ENCODE results near the gene UBQLN3.

The UBQLN3 gene

DNA sequence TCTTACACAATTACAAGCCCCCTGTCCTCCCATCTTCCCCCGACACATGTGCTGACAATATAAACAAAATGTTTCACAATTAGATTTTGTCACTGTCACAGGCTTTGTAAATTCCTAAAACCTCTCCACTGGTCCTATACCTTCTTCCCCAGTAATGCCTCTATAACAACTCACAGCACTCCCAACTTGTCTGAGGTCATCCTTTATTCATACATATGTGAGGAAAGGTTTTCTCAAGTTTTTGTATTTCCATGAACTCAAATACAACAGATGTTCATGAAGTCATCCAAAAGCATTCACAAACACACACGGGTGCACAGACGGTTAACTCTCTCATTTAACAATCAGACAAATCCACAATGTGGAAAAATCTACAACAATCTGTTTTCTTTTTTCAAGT is 36.7 kb upstream of the UBQLN3 start:
- Histone ChIP-seq H3K4me3 (no peak overlapping the region), H3K27ac (no peak overlapping the region)
- no peak for DNase-seq (ENCODE audit: low spot score)
- TF ChIP-seq, protein P1, sequence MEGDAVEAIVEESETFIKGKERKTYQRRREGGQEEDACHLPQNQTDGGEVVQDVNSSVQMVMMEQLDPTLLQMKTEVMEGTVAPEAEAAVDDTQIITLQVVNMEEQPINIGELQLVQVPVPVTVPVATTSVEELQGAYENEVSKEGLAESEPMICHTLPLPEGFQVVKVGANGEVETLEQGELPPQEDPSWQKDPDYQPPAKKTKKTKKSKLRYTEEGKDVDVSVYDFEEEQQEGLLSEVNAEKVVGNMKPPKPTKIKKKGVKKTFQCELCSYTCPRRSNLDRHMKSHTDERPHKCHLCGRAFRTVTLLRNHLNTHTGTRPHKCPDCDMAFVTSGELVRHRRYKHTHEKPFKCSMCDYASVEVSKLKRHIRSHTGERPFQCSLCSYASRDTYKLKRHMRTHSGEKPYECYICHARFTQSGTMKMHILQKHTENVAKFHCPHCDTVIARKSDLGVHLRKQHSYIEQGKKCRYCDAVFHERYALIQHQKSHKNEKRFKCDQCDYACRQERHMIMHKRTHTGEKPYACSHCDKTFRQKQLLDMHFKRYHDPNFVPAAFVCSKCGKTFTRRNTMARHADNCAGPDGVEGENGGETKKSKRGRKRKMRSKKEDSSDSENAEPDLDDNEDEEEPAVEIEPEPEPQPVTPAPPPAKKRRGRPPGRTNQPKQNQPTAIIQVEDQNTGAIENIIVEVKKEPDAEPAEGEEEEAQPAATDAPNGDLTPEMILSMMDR (IDR thresholded peaks at IDR 0.05) = no peak

DNA sequence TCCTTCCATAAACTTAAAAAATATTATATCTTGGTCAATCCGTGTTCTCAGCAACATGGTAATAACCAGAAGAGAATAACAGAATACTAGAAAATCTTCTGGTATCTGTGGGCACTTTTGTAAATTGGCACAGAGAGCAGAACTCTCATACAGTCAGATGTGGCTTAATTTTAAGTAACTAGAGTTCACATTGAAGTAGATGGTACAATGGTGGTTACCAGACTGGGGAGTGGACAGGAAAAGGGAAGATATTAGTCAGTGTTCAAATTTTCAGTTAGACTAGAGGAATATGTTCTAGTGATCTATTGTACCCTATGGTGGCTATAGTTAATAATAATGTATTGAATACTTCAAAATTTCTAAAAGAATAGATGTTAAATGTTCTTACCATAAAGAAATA is 31.7 kb upstream of the UBQLN3 start:
- no peak for DNase-seq (ENCODE audit: low spot score)
- TF ChIP-seq, protein P1 (IDR thresholded peaks at IDR 0.05) = no peak

DNA sequence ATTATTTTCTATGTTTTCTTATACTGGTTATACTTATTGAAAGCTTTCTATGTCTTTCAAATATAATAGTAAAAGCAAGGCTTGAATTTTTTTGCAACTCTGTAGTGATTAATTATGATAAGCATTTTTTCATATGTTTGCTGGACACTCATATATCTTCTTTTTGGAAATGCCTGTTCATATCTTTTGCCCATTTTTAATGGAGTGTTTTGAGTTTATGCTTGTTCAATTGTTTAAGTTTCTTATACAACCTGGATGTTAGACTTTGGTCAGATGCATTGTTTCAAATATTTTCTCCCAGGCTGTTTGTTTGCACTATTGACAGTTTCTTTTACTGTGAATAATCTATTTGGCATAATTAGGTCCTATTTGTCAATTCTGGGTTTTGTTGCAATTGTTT is 26.7 kb upstream of the UBQLN3 start:
- no peak for DNase-seq (ENCODE audit: low spot score)
- Histone ChIP-seq H3K27ac (no peak overlapping the region), H3K4me3 (no peak overlapping the region)
- TF ChIP-seq, protein P1 (IDR thresholded peaks at IDR 0.05) = no peak

More for the DNA sequence above, 31.7 kb upstream of the UBQLN3 start:
- Histone ChIP-seq H3K27ac (no peak overlapping the region), H3K4me3 (no peak overlapping the region)

GRCh38 chr11:5534046-5534445 is 24.3 kb upstream of the UBQLN3 start:
- DNase-seq (ENCODE audit: low spot score) = no peak
- Histone ChIP-seq H3K27ac (no peak overlapping the region), H3K4me3 (no peak overlapping the region)
- TF ChIP-seq, protein P1 (IDR thresholded peaks at IDR 0.05) = no peak

- TF ChIP-seq, protein P1 (IDR thresholded peaks at IDR 0.05) = no peak
- DNase-seq (ENCODE audit: low spot score) = no peak
- Histone ChIP-seq H3K4me3 (no peak overlapping the region), H3K27ac (no peak overlapping the region)
Measured at GRCh38 chr11:5531053-5531831, 21.5 kb upstream of the UBQLN3 start.

GRCh38 chr11:5528495-5528894 is 18.7 kb upstream of the UBQLN3 start:
- H3K4me3 ChIP-seq = no peak overlapping the region
- no peak for DNase-seq (ENCODE audit: low spot score)
- no peak overlapping the region for H3K27ac ChIP-seq
- TF ChIP-seq, protein P1 (IDR thresholded peaks at IDR 0.05) = no peak

DNA sequence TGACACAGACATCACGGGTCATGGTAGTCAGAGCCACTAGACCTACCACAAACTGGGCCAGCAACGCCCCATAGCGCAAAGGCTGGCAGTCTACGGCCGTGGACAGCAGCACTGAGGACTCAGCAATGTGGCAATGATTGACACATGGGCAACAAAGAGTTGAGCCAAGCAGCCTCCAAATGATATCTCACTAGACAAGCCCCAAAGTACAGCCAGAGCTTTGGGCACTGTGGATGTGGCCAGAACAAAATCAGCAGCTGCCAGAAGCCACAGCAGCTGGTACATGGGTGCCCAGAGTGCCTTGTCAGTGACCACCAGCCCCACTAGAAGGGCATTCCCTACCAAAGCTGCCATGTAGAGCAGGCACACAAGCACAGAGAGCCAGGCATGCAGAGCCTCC is 18.0 kb upstream of the UBQLN3 start:
- DNase-seq (ENCODE audit: low spot score) = no peak
- TF ChIP-seq, protein P1 (IDR thresholded peaks at IDR 0.05) = no peak
- H3K4me3 ChIP-seq = no peak overlapping the region
- H3K27ac ChIP-seq = no peak overlapping the region

Data from coronary artery (tissue), 2 donors.